Right lobe of liver (tissue), 4 donors: ENCODE data around the gene VSNL1.

Experiments
- POLR2A ChIP-seq: fragments of 450-650 bp; IDR thresholded peaks from one replicate; pipeline ENCODE4 v1.6.1; 2017; ENCODE audit warnings: antibody characterized with exemption, mild to moderate bottlenecking
- TF ChIP-seq, protein P1 (sequence below), 4 donors: fragments of 200-600 bp in 3 of 4; fragments of 450-650 bp in 1 of 4; IDR thresholded peaks; one replicate each; pipeline versions ENCODE4 v1.5.1 to v1.8.0; 2016 to 2022; ENCODE audit warnings: antibody characterized with exemption in 4 of 4, mild to moderate bottlenecking in 2 of 4
- donor health status: DM: no; HTN: no; CAD: no.
- donor health status: DM: no; HTN: no; CAD: no.
- donor health status: DM: no; HTN: yes; CAD: no.

DNA sequence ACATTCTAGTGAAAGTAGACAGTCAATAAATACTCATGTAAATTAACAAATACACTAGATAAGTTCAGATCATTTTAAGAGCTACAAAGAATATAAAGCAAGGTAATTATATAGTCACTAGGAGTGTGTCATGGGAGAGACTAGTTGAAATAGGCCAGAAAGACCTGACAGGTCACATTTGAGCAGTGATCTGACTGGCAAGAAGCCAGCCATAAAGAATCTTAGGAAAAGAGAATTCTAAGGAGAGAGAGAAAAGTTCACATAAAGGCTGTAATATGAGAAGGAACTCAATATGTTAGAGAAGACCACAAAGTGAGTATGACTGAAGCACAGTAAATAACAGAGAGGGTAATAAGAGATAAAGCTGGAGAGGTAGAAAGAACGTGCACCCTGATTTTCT lies 31.2 kb downstream of the VSNL1 start:
- TF ChIP-seq, protein P1, sequence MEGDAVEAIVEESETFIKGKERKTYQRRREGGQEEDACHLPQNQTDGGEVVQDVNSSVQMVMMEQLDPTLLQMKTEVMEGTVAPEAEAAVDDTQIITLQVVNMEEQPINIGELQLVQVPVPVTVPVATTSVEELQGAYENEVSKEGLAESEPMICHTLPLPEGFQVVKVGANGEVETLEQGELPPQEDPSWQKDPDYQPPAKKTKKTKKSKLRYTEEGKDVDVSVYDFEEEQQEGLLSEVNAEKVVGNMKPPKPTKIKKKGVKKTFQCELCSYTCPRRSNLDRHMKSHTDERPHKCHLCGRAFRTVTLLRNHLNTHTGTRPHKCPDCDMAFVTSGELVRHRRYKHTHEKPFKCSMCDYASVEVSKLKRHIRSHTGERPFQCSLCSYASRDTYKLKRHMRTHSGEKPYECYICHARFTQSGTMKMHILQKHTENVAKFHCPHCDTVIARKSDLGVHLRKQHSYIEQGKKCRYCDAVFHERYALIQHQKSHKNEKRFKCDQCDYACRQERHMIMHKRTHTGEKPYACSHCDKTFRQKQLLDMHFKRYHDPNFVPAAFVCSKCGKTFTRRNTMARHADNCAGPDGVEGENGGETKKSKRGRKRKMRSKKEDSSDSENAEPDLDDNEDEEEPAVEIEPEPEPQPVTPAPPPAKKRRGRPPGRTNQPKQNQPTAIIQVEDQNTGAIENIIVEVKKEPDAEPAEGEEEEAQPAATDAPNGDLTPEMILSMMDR (IDR thresholded peaks at IDR 0.05), result no peak
- TF ChIP-seq POLR2A, result no peak
